A673 (cell line): ENCODE measurements around the gene TEX48.

ENCODE experiments used
- CTCF ChIP-seq: fragments of 300-800, 200-600 bp; sonication (generic); conservative IDR thresholded peaks from 2 replicates; pipeline ENCODE4 v1.5.1; 2017; ENCODE audit warnings: low read depth, mild to moderate bottlenecking, antibody characterized with exemption, low read length, moderate library complexity, mixed read lengths
- EZH2 ChIP-seq: fragments of 200-600 bp; sonication (generic); IDR thresholded peaks from 2 replicates; pipeline ENCODE4 v1.6.1; 2017; ENCODE audit warnings: borderline replicate concordance, low read depth, mild to moderate bottlenecking, mixed read lengths, antibody characterized with exemption, low read length; ENCODE audit not compliant: poor library complexity, severe bottlenecking

- TF ChIP-seq CTCF (no peak), EZH2 (no peak)
Observed at GRCh38 chr9:114706711-114707110, 24.7 kb upstream of the TEX48 start.
